GM04503 (cell line): ENCODE measurements around the gene PLB1.
A peak's percentile ranks its signal among the peaks of the same experiment; 100 is the strongest.

Experiments
- DNase-seq: peaks from one replicate; pipeline ENCODE4 v3.0.0-alpha.2; 2012; ENCODE audit warnings: low read depth

The PLB1 gene

GRCh38 chr2:28613633-28614501 lies 118.0 kb downstream of the PLB1 start:
- DNase-seq = no peak

GRCh38 chr2:28615706-28616105 lies 119.8 kb downstream of the PLB1 start:
- no peak for DNase-seq

GRCh38 chr2:28616396-28616999 lies 120.6 kb downstream of the PLB1 start:
- DNase-seq = no peak

- no peak for DNase-seq
These were observed 121.8 kb downstream of the PLB1 start for GRCh38 chr2:28617502-28618184.

- DNase-seq = no peak
These were observed 122.6 kb downstream of the PLB1 start for GRCh38 chr2:28618221-28619141.

GRCh38 chr2:28619213-28620196 lies 123.6 kb downstream of the PLB1 start:
- no peak for DNase-seq

- no peak for DNase-seq
These were observed 124.5 kb downstream of the PLB1 start for GRCh38 chr2:28620291-28620793.

GRCh38 chr2:28620801-28621171 lies 124.9 kb downstream of the PLB1 start:
- DNase-seq = no peak

GRCh38 chr2:28621172-28622100 lies 125.6 kb downstream of the PLB1 start:
- DNase-seq = peak; percentile 90

GRCh38 chr2:28622101-28622499 lies 126.2 kb downstream of the PLB1 start:
- no peak for DNase-seq

GRCh38 chr2:28623582-28624405 lies 127.9 kb downstream of the PLB1 start:
- DNase-seq = no peak

- DNase-seq = no peak
These were observed 128.6 kb downstream of the PLB1 start for GRCh38 chr2:28624436-28624792.

GRCh38 chr2:28624793-28625701 lies 129.2 kb downstream of the PLB1 start:
- DNase-seq = no peak

GRCh38 chr2:28626376-28626775 lies 130.5 kb downstream of the PLB1 start:
- DNase-seq = no peak

GRCh38 chr2:28626891-28627421 lies 131.1 kb downstream of the PLB1 start:
- DNase-seq = no peak

GRCh38 chr2:28627722-28628480 lies 132.0 kb downstream of the PLB1 start:
- no peak for DNase-seq
